ENCODE measurements around the gene NDST3. TPM values are rescaled to one million over a fixed set of nuclear protein-coding genes. Genes with fewer than 3 reads are reported as not detected.

NDST3 gene
- total and polyA plus RNA-seq, 12 donors: 0.10 to 0.70 (median 0.35) TPM; not detected in 3

GRCh38 chr4:118224243-118224829 lies 190.1 kb downstream of the NDST3 start:
- no peak overlapping the region for H3K4me3 ChIP-seq

GRCh38 chr4:118225511-118225910 lies 191.2 kb downstream of the NDST3 start:
- Histone ChIP-seq H3K36me3 (replicated peaks in 1 of 2) (no peaks in the 10 kb centered on the region), H3K27ac (no peak overlapping the region), H3K4me1 (replicated peaks in 1 of 2) (no peaks in the 10 kb centered on the region), H3K4me3 (no peak overlapping the region), H3K9me3 (replicated peaks in 1 of 3) (no peaks in the 10 kb centered on the region), H3K27me3 (no peaks in the 10 kb centered on the region)
- WGBS, 4 donors: 66 to 72% (median 68%) methylated on average over 4 of the region's 4 CpGs
- no peak for DNase-seq
- TF ChIP-seq CTCF (IDR thresholded peaks at IDR 0.05) (no peak), POLR2A (IDR thresholded peaks at IDR 0.05) (no peak)
- intact Hi-C loops (cut with DNase I): no loop called here

More at GRCh38 chr4:118224243-118224829, 190.1 kb downstream of the NDST3 start:
- no peak for DNase-seq
- intact Hi-C loops (cut with DNase I): no loop called here
- Histone ChIP-seq H3K36me3 (replicated peaks in 1 of 2) (no peaks in the 10 kb centered on the region), H3K27ac (no peak overlapping the region), H3K4me1 (replicated peaks in 1 of 2) (no peaks in the 10 kb centered on the region), H3K27me3 (no peaks in the 10 kb centered on the region), H3K9me3 (replicated peaks in 1 of 3) (no peaks in the 10 kb centered on the region)
- WGBS, 4 donors: 6 to 11% (median 7%) methylated on average over 3 of the region's 3 CpGs
- TF ChIP-seq CTCF (IDR thresholded peaks at IDR 0.05) (peak; percentile 44 to 70 (median 54)), POLR2A (IDR thresholded peaks at IDR 0.05) (no peak)

GRCh38 chr4:118226311-118227010 lies 192.2 kb downstream of the NDST3 start:
- intact Hi-C loops (cut with DNase I): no loop called here
- Histone ChIP-seq H3K4me3 (no peak overlapping the region), H3K9me3 (replicated peaks in 1 of 3) (no peaks in the 10 kb centered on the region), H3K4me1 (replicated peaks in 1 of 2) (no peaks in the 10 kb centered on the region), H3K27me3 (no peaks in the 10 kb centered on the region), H3K36me3 (replicated peaks in 1 of 2) (no peaks in the 10 kb centered on the region), H3K27ac (no peak overlapping the region)
- 57 to 71% (median 61%) methylated on average over 7 of the region's 7 CpGs for WGBS, 4 donors
- DNase-seq: no peak
- no peak for TF ChIP-seq POLR2A (IDR thresholded peaks at IDR 0.05)
- no peak for TF ChIP-seq CTCF (IDR thresholded peaks at IDR 0.05)

- 85 to 89% (median 87%) methylated on average over 1 of the region's 1 CpG for WGBS, 4 donors
- no peaks in the 10 kb centered on the region for H3K4me1 ChIP-seq (replicated peaks in 1 of 2)
- no peak for DNase-seq
- TF ChIP-seq CTCF (IDR thresholded peaks at IDR 0.05) (no peak), POLR2A (IDR thresholded peaks at IDR 0.05) (no peak)
- no peaks in the 10 kb centered on the region for H3K36me3 ChIP-seq (replicated peaks in 1 of 2)
- no peaks in the 10 kb centered on the region for H3K9me3 ChIP-seq (replicated peaks in 1 of 3)
- intact Hi-C loops (cut with DNase I): no loop called here
- peaks cover 4% of the 10 kb centered on the region for H3K27me3 ChIP-seq
- no peak overlapping the region for H3K27ac ChIP-seq
- no peak overlapping the region for H3K4me3 ChIP-seq
Measured at GRCh38 chr4:118235566-118236120, 201.4 kb downstream of the NDST3 start.

Measured in adrenal gland (tissue), 12 donors.